Right ventricle myocardium superior (tissue), 1 donor: ENCODE results near the gene CEP164. TPM values are rescaled to one million over a fixed set of nuclear protein-coding genes. Genes with fewer than 3 reads are reported as not detected.
A peak's percentile ranks its signal among the peaks of the same experiment; 100 is the strongest.

Experiments
- ATAC-seq: fragments of 200-7000 bp; cut with Tn5 transposase; one replicate; pipeline ENCODE4 v1.9.1; 2020; ENCODE audit warnings: mild to moderate bottlenecking; ENCODE audit not compliant: poor library complexity
- DNase-seq: peaks from one replicate; pipeline ENCODE4 v3.0.0-alpha.2; 2020
- intact Hi-C: fragments of 100-400 bp; cut with DNase I; formaldehyde crosslinking; loops from one replicate; pipeline ENCODE4 v1.11.2; 2022
- total RNA-seq: library from RNA; stranded (reverse); fragmentation: NEBNext Ultra II Directional; extraction: Animal tissue kit (Norgen Biotek cat#: 25700); gene quantifications from one replicate; pipeline ENCODE4 v1.2.1, GENCODE V29; 2021
- donor health status: DM: no; HTN: yes; CAD: no; lungs with severe emphysema.

The CEP164 gene
- total RNA-seq, 1 donor from 2014 or later: 4.3 TPM

- intact Hi-C loops: no loop called here
- DNase-seq (no peak), ATAC-seq (no peak)
These were observed 7.7 kb downstream of the CEP164 start for GRCh38 chr11:117335399-117335798.

GRCh38 chr11:117337076-117337475 is 9.4 kb downstream of the CEP164 start:
- intact Hi-C loops: no loop called here
- ATAC-seq (no peak), DNase-seq (no peak)

GRCh38 chr11:117345039-117345438 is 17.4 kb downstream of the CEP164 start:
- ATAC-seq: no peak
- intact Hi-C loops: no loop called here
- no peak for DNase-seq

GRCh38 chr11:117354550-117354949 is 26.9 kb downstream of the CEP164 start:
- intact Hi-C loops: no loop called here

GRCh38 chr11:117356126-117356890 is 28.7 kb downstream of the CEP164 start:
- intact Hi-C loops: no loop called here
- DNase-seq (no peak), ATAC-seq (no peak)

More at GRCh38 chr11:117354550-117354949, 26.9 kb downstream of the CEP164 start:
- ATAC-seq: no peak
- DNase-seq: no peak

- intact Hi-C loops: no loop called here
- no peak for ATAC-seq
- no peak for DNase-seq
These were observed 33.8 kb downstream of the CEP164 start for GRCh38 chr11:117361432-117361831.

- DNase-seq (no peak), ATAC-seq (no peak)
- intact Hi-C loops: no loop called here
These were observed 38.6 kb downstream of the CEP164 start for GRCh38 chr11:117366248-117366647.

- DNase-seq (no peak), ATAC-seq (no peak)
- intact Hi-C loops: no loop called here
These were observed 39.2 kb downstream of the CEP164 start for GRCh38 chr11:117366875-117367274.

GRCh38 chr11:117369534-117369933 is 41.9 kb downstream of the CEP164 start:
- DNase-seq (no peak), ATAC-seq (peak; percentile 31)
- intact Hi-C loops: no loop called here

- ATAC-seq: no peak
- intact Hi-C loops: no loop called here
- DNase-seq: no peak
These were observed 43.8 kb downstream of the CEP164 start for GRCh38 chr11:117371453-117371852.

- DNase-seq: no peak
- intact Hi-C loops: no loop called here
- ATAC-seq: no peak
These were observed 46.8 kb downstream of the CEP164 start for GRCh38 chr11:117374316-117375055.

- intact Hi-C loops: no loop called here
- no peak for DNase-seq
- no peak for ATAC-seq
These were observed 48.3 kb downstream of the CEP164 start for GRCh38 chr11:117375960-117376359.

- ATAC-seq: peak; percentile 90
- intact Hi-C loops: no loop called here
- no peak for DNase-seq
These were observed 48.9 kb downstream of the CEP164 start for GRCh38 chr11:117376517-117376916.

GRCh38 chr11:117378976-117379865 is 51.6 kb downstream of the CEP164 start:
- ATAC-seq: peak; percentile 65
- DNase-seq: peak; percentile 62
- intact Hi-C loops: no loop called here

GRCh38 chr11:117380676-117381075 is 53.0 kb downstream of the CEP164 start:
- intact Hi-C loops: no loop called here
- ATAC-seq: no peak
- DNase-seq: no peak

GRCh38 chr11:117381481-117382387 is 54.1 kb downstream of the CEP164 start:
- no peak for ATAC-seq
- DNase-seq: no peak
- intact Hi-C loops: no loop called here

- no peak for ATAC-seq
- intact Hi-C loops: no loop called here
- DNase-seq: no peak
These were observed 55.1 kb downstream of the CEP164 start for GRCh38 chr11:117382746-117383145.

GRCh38 chr11:117384045-117384444 is 56.4 kb downstream of the CEP164 start:
- DNase-seq: no peak
- ATAC-seq: no peak
- intact Hi-C loops: no loop called here
